TTC549 (cell line): Measurements from ENCODE around the gene DLEC1.
"Not testable (repeated sequence)": the region's sequence is repeated elsewhere in the genome, so short reads cannot be mapped to it uniquely, and the experiment has no call there.

Experiments used
- FAIRE-seq: peaks from 2 replicates; lab custom pipeline; 2012; peaks lifted over from hg19 to GRCh38; lab: Jason Lieb, UNC

The DLEC1 gene

GRCh38 chr3:38124324-38125122 lies 85.5 kb downstream of the DLEC1 start:
- FAIRE-seq: no peak

GRCh38 chr3:38125305-38126120 lies 86.5 kb downstream of the DLEC1 start:
- no peak for FAIRE-seq

GRCh38 chr3:38126121-38126892 lies 87.3 kb downstream of the DLEC1 start:
- no peak for FAIRE-seq

GRCh38 chr3:38127611-38128302 lies 88.7 kb downstream of the DLEC1 start:
- no peak for FAIRE-seq

GRCh38 chr3:38128303-38128655 lies 89.3 kb downstream of the DLEC1 start:
- FAIRE-seq: no peak

GRCh38 chr3:38129058-38129457 lies 90.0 kb downstream of the DLEC1 start:
- no peak for FAIRE-seq

GRCh38 chr3:38130631-38131065 lies 91.6 kb downstream of the DLEC1 start:
- no peak for FAIRE-seq

- FAIRE-seq: no peak
Observed at GRCh38 chr3:38131621-38132369, 92.8 kb downstream of the DLEC1 start.

GRCh38 chr3:38133209-38133556 lies 94.2 kb downstream of the DLEC1 start:
- no peak for FAIRE-seq

GRCh38 chr3:38133557-38134405 lies 94.8 kb downstream of the DLEC1 start:
- FAIRE-seq: no peak

GRCh38 chr3:38134517-38135143 lies 95.6 kb downstream of the DLEC1 start:
- not testable (repeated sequence) for FAIRE-seq

- not testable (repeated sequence) for FAIRE-seq
Observed at GRCh38 chr3:38135621-38136277, 96.7 kb downstream of the DLEC1 start.

GRCh38 chr3:38136393-38136776 lies 97.4 kb downstream of the DLEC1 start:
- no peak for FAIRE-seq

GRCh38 chr3:38136777-38137614 lies 98.0 kb downstream of the DLEC1 start, which contains the start of gene ACAA1:
TSS of gene ACAA1 (minus strand) at chr3:38137127. CDS start at chr3:38137035, 92 bp downstream.
- peak; percentile 94 for FAIRE-seq

GRCh38 chr3:38137615-38138348 lies 98.8 kb downstream of the DLEC1 start:
- FAIRE-seq: no peak

- no peak for FAIRE-seq
Observed at GRCh38 chr3:38138349-38139190, 99.6 kb downstream of the DLEC1 start, which contains the start of gene MYD88. TSS of gene MYD88 (plus strand) at chr3:38138661. CDS start at chr3:38138701, 40 bp downstream.

GRCh38 chr3:38139191-38139590 lies 100.2 kb downstream of the DLEC1 start:
- no peak for FAIRE-seq
